Sigmoid colon (tissue), 4 donors: ENCODE data around the gene BLM.

Source experiments
- EP300 ChIP-seq, 4 donors: sonication (generic); formaldehyde crosslinking; IDR thresholded peaks; one replicate each; pipeline ENCODE4 v1.6.1; 2017; ENCODE audit warnings: antibody characterized with exemption in 4 of 4
- TF ChIP-seq, protein P1 (sequence below), 4 experiments: fragments of 450-650 bp in 3 of 4; fragments of 200-600 bp in 1 of 4; IDR thresholded peaks; one replicate each; pipeline ENCODE4 v1.5.1; 2016 to 2019; ENCODE audit warnings: antibody characterized with exemption in 4 of 4, mild to moderate bottlenecking in 3 of 4, moderate library complexity in 2 of 4

DNA sequence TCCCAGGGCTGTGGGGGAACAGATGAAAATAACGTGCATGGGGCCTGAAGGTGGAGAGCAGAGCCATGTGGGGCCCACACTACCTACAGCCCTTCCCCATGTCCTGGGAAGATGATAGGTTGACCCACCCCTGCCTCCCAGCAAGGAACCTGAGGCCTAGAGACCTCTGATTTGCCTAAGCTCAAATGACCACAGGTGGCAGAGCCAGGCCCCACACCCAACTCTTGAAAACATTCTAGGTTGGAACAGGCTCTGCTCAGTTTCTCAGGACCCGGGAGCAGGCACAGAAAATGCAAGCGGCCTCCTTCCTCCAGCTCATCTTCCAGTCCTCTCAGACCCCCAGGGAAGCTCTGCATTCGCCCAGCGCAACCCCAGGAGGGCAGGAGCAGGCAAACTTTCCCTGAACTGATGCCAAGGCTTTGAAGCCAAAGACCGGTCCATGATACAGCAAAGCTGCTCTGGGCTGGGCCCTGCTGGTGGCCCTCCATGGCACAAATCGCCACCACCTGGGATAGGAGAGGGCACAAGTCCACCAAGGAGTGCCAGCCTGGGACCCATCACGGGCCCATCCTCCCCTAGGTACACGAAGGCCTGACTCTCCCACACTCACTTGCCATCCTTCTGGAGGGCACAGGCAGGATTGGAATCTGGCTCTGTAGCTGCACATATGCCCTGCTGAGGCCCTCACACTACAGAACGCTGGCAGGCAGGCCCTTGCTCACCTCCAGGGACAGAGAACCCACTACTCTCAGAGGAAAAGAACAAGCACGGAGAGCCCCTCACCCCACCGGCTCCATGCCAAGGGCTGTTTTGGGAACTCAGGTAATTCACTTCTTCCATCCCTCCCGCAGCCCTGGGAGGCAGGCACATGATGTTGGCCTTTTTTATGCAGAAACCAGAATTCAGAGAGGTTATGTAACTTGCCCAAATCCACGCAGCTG lies 100.2 kb downstream of the BLM start:
- TF ChIP-seq, protein P1, sequence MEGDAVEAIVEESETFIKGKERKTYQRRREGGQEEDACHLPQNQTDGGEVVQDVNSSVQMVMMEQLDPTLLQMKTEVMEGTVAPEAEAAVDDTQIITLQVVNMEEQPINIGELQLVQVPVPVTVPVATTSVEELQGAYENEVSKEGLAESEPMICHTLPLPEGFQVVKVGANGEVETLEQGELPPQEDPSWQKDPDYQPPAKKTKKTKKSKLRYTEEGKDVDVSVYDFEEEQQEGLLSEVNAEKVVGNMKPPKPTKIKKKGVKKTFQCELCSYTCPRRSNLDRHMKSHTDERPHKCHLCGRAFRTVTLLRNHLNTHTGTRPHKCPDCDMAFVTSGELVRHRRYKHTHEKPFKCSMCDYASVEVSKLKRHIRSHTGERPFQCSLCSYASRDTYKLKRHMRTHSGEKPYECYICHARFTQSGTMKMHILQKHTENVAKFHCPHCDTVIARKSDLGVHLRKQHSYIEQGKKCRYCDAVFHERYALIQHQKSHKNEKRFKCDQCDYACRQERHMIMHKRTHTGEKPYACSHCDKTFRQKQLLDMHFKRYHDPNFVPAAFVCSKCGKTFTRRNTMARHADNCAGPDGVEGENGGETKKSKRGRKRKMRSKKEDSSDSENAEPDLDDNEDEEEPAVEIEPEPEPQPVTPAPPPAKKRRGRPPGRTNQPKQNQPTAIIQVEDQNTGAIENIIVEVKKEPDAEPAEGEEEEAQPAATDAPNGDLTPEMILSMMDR (IDR thresholded peaks at IDR 0.05), result no peak
- no peak for TF ChIP-seq EP300 (IDR thresholded peaks at IDR 0.05)
